GM18517 (cell line): ENCODE measurements around the gene CRX.
"Not testable (repeated sequence)": the region's sequence is repeated elsewhere in the genome, so short reads cannot be mapped to it uniquely, and the experiment has no call there.

ENCODE experiments used
- ATAC-seq: cut with Tn5 transposase; IDR thresholded peaks from one replicate; pipeline ENCODE4 v1.9.1; 2021; ENCODE audit warnings: mild to moderate bottlenecking, moderate library complexity; ENCODE audit not compliant: unreplicated experiment

Gene CRX

GRCh38 chr19:47858646-47859285 is 37.0 kb downstream of the CRX start, which contains the start of gene TPRX2:
TSS of gene TPRX2 (plus strand) at chr19:47859235. CDS start at chr19:47859247, 12 bp downstream.
- not testable (repeated sequence) for ATAC-seq

- not testable (repeated sequence) for ATAC-seq
Observed at GRCh38 chr19:47859838-47860237, 38.1 kb downstream of the CRX start.

- no peak for ATAC-seq
Observed at GRCh38 chr19:47860602-47861297, 39.0 kb downstream of the CRX start.

- ATAC-seq = no peak
Observed at GRCh38 chr19:47861630-47862029, 39.9 kb downstream of the CRX start.

GRCh38 chr19:47863514-47863936 is 41.8 kb downstream of the CRX start:
- ATAC-seq = no peak

GRCh38 chr19:47865166-47865565 is 43.4 kb downstream of the CRX start:
- ATAC-seq = no peak

- no peak for ATAC-seq
Observed at GRCh38 chr19:47878906-47879305, 57.2 kb downstream of the CRX start.

GRCh38 chr19:47879385-47879784 is 57.6 kb downstream of the CRX start:
- ATAC-seq = not testable (repeated sequence)

GRCh38 chr19:47881757-47882156 is 60.0 kb downstream of the CRX start:
- ATAC-seq = no peak

GRCh38 chr19:47882890-47883289 is 61.2 kb downstream of the CRX start:
- ATAC-seq = no peak

GRCh38 chr19:47885067-47885463 is 63.3 kb downstream of the CRX start:
- ATAC-seq = no peak

- ATAC-seq = no peak
Observed at GRCh38 chr19:47886010-47886559, 64.3 kb downstream of the CRX start, which contains the start of gene SULT2A1. TSS of gene SULT2A1 (minus strand) at chr19:47886315. CDS start at chr19:47886257, 58 bp downstream.

GRCh38 chr19:47890865-47891621 is 69.3 kb downstream of the CRX start:
- ATAC-seq = no peak

- ATAC-seq = no peak
Observed at GRCh38 chr19:47891622-47891922, 69.8 kb downstream of the CRX start.

- no peak for ATAC-seq
Observed at GRCh38 chr19:47891923-47892666, 70.4 kb downstream of the CRX start.
